Sigmoid colon (tissue), 7 donors: ENCODE results near the gene GPR18. TPM values are rescaled to one million over a fixed set of nuclear protein-coding genes. Genes with fewer than 3 reads are reported as not detected.

Experiments used
- DNase-seq: peaks from one replicate; pipeline ENCODE4 v3.0.0-alpha.2; 2019
- H3K27ac ChIP-seq, 4 donors: fragments of 200-600 bp; sonication (generic); one replicate each; pipeline ENCODE4 v1.5.1; 2016 to 2019; ENCODE audit warnings: mild to moderate bottlenecking in 1 of 4
- H3K27me3 ChIP-seq, 3 donors: fragments of 200-600 bp; sonication (generic); one replicate each; pipeline ENCODE4 v1.5.1; 2019; ENCODE audit warnings: mild to moderate bottlenecking in 1 of 3
- H3K36me3 ChIP-seq, 4 donors: fragments of 200-600 bp; sonication (generic); one replicate each; pipeline ENCODE4 v1.5.1; 2016 to 2019
- H3K4me1 ChIP-seq, 4 donors: fragments of 200-600 bp; sonication (generic); one replicate each; pipeline ENCODE4 v1.5.1; 2017 to 2019
- H3K4me3 ChIP-seq, 4 donors: fragments of 200-600 bp; sonication (generic); one replicate each; pipeline ENCODE4 v1.5.1; 2017 to 2019; ENCODE audit warnings: mild to moderate bottlenecking in 2 of 4, moderate library complexity in 1 of 4
- H3K9me3 ChIP-seq, 4 donors: fragments of 200-600 bp in 3 of 4; sonication (generic) in 3 of 4; one replicate each; pipeline versions ENCODE4 v1.5.1 to v1.6.1; 2013 to 2019
- CTCF ChIP-seq, 4 experiments: fragments of 450-650 bp in 3 of 4; fragments of 200-600 bp in 1 of 4; IDR thresholded peaks; one replicate each; pipeline ENCODE4 v1.5.1; 2016 to 2019; ENCODE audit warnings: antibody characterized with exemption in 4 of 4, mild to moderate bottlenecking in 3 of 4, moderate library complexity in 2 of 4
- EP300 ChIP-seq, 4 donors: sonication (generic); formaldehyde crosslinking; IDR thresholded peaks; one replicate each; pipeline ENCODE4 v1.6.1; 2017; ENCODE audit warnings: antibody characterized with exemption in 4 of 4
- POLR2A ChIP-seq, 2 donors: fragments of 450-650 bp; IDR thresholded peaks; one replicate each; pipeline ENCODE4 v1.6.1; 2016; ENCODE audit warnings: antibody characterized with exemption in 2 of 2, mild to moderate bottlenecking in 2 of 2, moderate library complexity in 2 of 2
- POLR2AphosphoS5 ChIP-seq, 4 donors: sonication (generic); formaldehyde crosslinking; IDR thresholded peaks; one replicate each; pipeline ENCODE4 v1.6.1; 2017; ENCODE audit warnings: antibody characterized with exemption in 4 of 4
- WGBS, 2 donors: extraction: QIAGEN DNeasy Blood & Tissue Kit; methylation state at CpG; one replicate each; pipeline ENCODE4 v1.1.7; 2013; 5-methylcytosine and 5-hydroxymethylcytosine counted together
- intact Hi-C: fragments of 100-400 bp; cut with DNase I; formaldehyde crosslinking; loops from one replicate; pipeline ENCODE4 v1.15.1; 2023
- polyA plus RNA-seq, 3 donors: library from polyadenylated mRNA; stranded (reverse); fragments of 200-250 nt; gene quantifications; one replicate each; pipeline ENCODE4 v1.2.3, GENCODE V29; 2013
- total RNA-seq, 4 donors: library from RNA; depleted of rRNA; stranded (reverse); fragments of >200 nt; gene quantifications; one replicate each; pipeline ENCODE4 v1.1.0, GENCODE V29; 2016
- donor health status: healthy with polysubstance abuse.
- donor health status: Bipolar disorder and iron deficiency.
- donor health status: healthy.

Gene GPR18
- total and polyA plus RNA-seq, 7 donors, result 0.83 to 7.5 TPM; not detected in 5

- no peaks in the 10 kb centered on the region for H3K9me3 ChIP-seq
- peaks cover 0 to 14% (median 6%) of the 10 kb centered on the region in 4 donors for H3K4me1 ChIP-seq
- TF ChIP-seq POLR2AphosphoS5 (IDR thresholded peaks at IDR 0.05), result no peak
- no peak for TF ChIP-seq CTCF (IDR thresholded peaks at IDR 0.05)
- no peak for TF ChIP-seq EP300 (IDR thresholded peaks at IDR 0.05)
- no peak for TF ChIP-seq POLR2A (IDR thresholded peaks at IDR 0.05)
- DNase-seq, result no peak
- peaks cover 0 to 3% (median 0%) of the 10 kb centered on the region in 4 donors for H3K36me3 ChIP-seq
- no peak overlapping the region for H3K4me3 ChIP-seq
- intact Hi-C loops, result no loop called here
- no peaks in the 10 kb centered on the region for H3K27me3 ChIP-seq
- WGBS, 2 donors, result 89 to 91% methylated on average over 7 of the region's 7 CpGs
- H3K27ac ChIP-seq, result no peak overlapping the region
Observed at GRCh38 chr13:99263126-99263785, 5.1 kb upstream of the GPR18 start.

DNA sequence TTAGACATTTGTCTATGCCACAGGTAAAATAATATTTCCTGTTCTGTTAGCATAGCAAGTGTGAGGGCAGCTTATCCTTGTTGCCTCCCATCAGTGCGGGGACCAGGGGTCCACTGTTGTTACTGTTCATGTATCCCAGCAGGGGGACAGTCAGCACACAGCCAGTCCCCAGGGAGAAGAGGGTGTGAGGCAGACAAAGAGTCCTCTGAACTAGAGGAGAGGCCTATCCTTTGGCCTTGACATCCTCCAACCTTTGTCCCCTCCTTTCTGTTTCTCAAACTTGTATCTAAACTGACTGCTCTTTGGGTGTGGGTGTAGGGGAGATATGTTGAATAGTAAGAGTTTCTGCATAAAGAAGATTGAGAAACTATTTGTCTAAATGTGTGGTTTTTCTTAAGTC, 2.9 kb upstream of the GPR18 start:
- DNase-seq, result no peak
- Histone ChIP-seq H3K4me1 (peaks cover 0 to 24% (median 11%) of the 10 kb centered on the region in 4 donors), H3K4me3 (no peak overlapping the region), H3K9me3 (no peaks in the 10 kb centered on the region), H3K36me3 (no peaks in the 10 kb centered on the region), H3K27ac (no peak overlapping the region), H3K27me3 (no peaks in the 10 kb centered on the region)
- 91 to 96% methylated on average over 1 of the region's 1 CpG for WGBS, 2 donors
- TF ChIP-seq POLR2A (IDR thresholded peaks at IDR 0.05), result no peak
- no peak for TF ChIP-seq POLR2AphosphoS5 (IDR thresholded peaks at IDR 0.05)
- no peak for TF ChIP-seq CTCF (IDR thresholded peaks at IDR 0.05)
- no peak for TF ChIP-seq EP300 (IDR thresholded peaks at IDR 0.05)
- intact Hi-C loops, result no loop called here

GRCh38 chr13:99260216-99260615, 2.0 kb upstream of the GPR18 start:
- 89 to 92% methylated on average over 5 of the region's 5 CpGs for WGBS, 2 donors
- Histone ChIP-seq H3K36me3 (no peaks in the 10 kb centered on the region), H3K27me3 (no peaks in the 10 kb centered on the region), H3K27ac (no peak overlapping the region), H3K9me3 (no peaks in the 10 kb centered on the region), H3K4me1 (peaks cover 0 to 31% (median 14%) of the 10 kb centered on the region in 4 donors), H3K4me3 (no peak overlapping the region)
- no peak for DNase-seq
- intact Hi-C loops, result no loop called here
- TF ChIP-seq POLR2AphosphoS5 (IDR thresholded peaks at IDR 0.05), result no peak
- TF ChIP-seq CTCF (IDR thresholded peaks at IDR 0.05), result no peak
- no peak for TF ChIP-seq EP300 (IDR thresholded peaks at IDR 0.05)
- TF ChIP-seq POLR2A (IDR thresholded peaks at IDR 0.05), result no peak

- intact Hi-C loops, result no loop called here
- no peaks in the 10 kb centered on the region for H3K27me3 ChIP-seq
- TF ChIP-seq POLR2AphosphoS5 (IDR thresholded peaks at IDR 0.05) (no peak), EP300 (IDR thresholded peaks at IDR 0.05) (no peak), POLR2A (IDR thresholded peaks at IDR 0.05) (no peak), CTCF (IDR thresholded peaks at IDR 0.05) (no peak)
- no peaks in the 10 kb centered on the region for H3K9me3 ChIP-seq
- no peak overlapping the region for H3K27ac ChIP-seq
- peaks cover 0 to 31% (median 14%) of the 10 kb centered on the region in 4 donors for H3K4me1 ChIP-seq
- DNase-seq, result no peak
- no peak overlapping the region for H3K4me3 ChIP-seq
- no peaks in the 10 kb centered on the region for H3K36me3 ChIP-seq
- 45 to 85% methylated on average over 3 of the region's 3 CpGs for WGBS, 2 donors
Observed at GRCh38 chr13:99258946-99259345, 767 bp upstream of the GPR18 start.

- Histone ChIP-seq H3K27ac (no peak overlapping the region), H3K4me1 (peaks cover 0 to 17% (median 8%) of the 10 kb centered on the region in 4 donors), H3K4me3 (no peak overlapping the region), H3K9me3 (no peaks in the 10 kb centered on the region), H3K36me3 (no peaks in the 10 kb centered on the region), H3K27me3 (no peaks in the 10 kb centered on the region)
- WGBS, 2 donors, result 59 to 88% methylated on average over 2 of the region's 2 CpGs
- no peak for DNase-seq
- TF ChIP-seq POLR2AphosphoS5 (IDR thresholded peaks at IDR 0.05) (no peak), CTCF (IDR thresholded peaks at IDR 0.05) (no peak), POLR2A (IDR thresholded peaks at IDR 0.05) (no peak), EP300 (IDR thresholded peaks at IDR 0.05) (no peak)
- intact Hi-C loops, result no loop called here
Observed at GRCh38 chr13:99257291-99257690, 888 bp downstream of the GPR18 start.
